H1 (cell line): Measurements from ENCODE around the gene PDXP. TPM values are rescaled to one million over a fixed set of nuclear protein-coding genes. Genes with fewer than 3 reads are reported as not detected.

Source experiments
- HDAC2 ChIP-seq, 2 experiments: fragments of 300-600 bp in 1 of 2; sonication (generic) in 1 of 2; IDR thresholded peaks; 2 replicates each; pipeline ENCODE4 v1.6.1; 2011 to 2012; ENCODE audit warnings: low read depth in 2 of 2, low read length in 2 of 2, mild to moderate bottlenecking in 2 of 2, moderate library complexity in 2 of 2, borderline replicate concordance in 1 of 2, inconsistent platforms in 1 of 2
- RNF2 ChIP-seq: fragments of 200-900, 300-1000 bp; sonication (generic); IDR thresholded peaks from 2 replicates; pipeline ENCODE4 v1.7.1; 2016; ENCODE audit warnings: borderline replicate concordance, low read depth, mild to moderate bottlenecking, antibody characterized with exemption, low read length; ENCODE audit not compliant: poor library complexity, severe bottlenecking; ENCODE audit errors: missing control alignments
- TBP ChIP-seq: IDR thresholded peaks from 2 replicates; pipeline ENCODE4 v1.6.1; 2011; ENCODE audit warnings: low read depth, low read length, improper control_type of control experiment
- polyA plus RNA-seq, 7 experiments: library from polyadenylated mRNA; depleted of rRNA in 3 of 7; stranded (reverse) in 5 of 7; unstranded in 2 of 7; fragments of >200 nt in 5 of 7; fragments of 200-250 nt in 2 of 7; gene quantifications; 1 replicate in 5 of 7; 2 replicates in 1 of 7; 4 replicates in 1 of 7; pipeline versions ENCODE4 v1.2.1 to v1.2.3, GENCODE V29; 2011 to 2013; ENCODE audit warnings: missing spikeins in 2 of 7, mixed read lengths in 2 of 7
- total RNA-seq: library from RNA; stranded (reverse); fragmentation: NEBNext Ultra II Directional; extraction: Animal tissue kit (Norgen Biotek cat#: 25700); gene quantifications from 2 replicates; pipeline ENCODE4 v1.2.1, GENCODE V29; 2021
- TF ChIP-seq, protein P1 (sequence below), 3 experiments: IDR thresholded peaks; 1 replicate in 2 of 3; 2 replicates in 1 of 3; pipeline versions ENCODE4 v1.5.1 to v1.6.1; 2011; ENCODE audit warnings: low read length in 3 of 3, mild to moderate bottlenecking in 3 of 3, inconsistent platforms in 2 of 3, low read depth in 1 of 3, moderate library complexity in 1 of 3; ENCODE audit not compliant: insufficient read depth in 1 of 3; ENCODE audit errors: control extremely low read depth in 1 of 3

PDXP gene
- total and polyA plus RNA-seq, 2 of the 8 experiments (the other 6 are each of a cell fraction or from before 2014, with no cell fraction given), result 36.6 to 67.7 TPM

GRCh38 chr22:37634417-37634924 lies 24.1 kb upstream of the PDXP start (continued):
- TF ChIP-seq TBP, result no peak
- TF ChIP-seq, protein P1, sequence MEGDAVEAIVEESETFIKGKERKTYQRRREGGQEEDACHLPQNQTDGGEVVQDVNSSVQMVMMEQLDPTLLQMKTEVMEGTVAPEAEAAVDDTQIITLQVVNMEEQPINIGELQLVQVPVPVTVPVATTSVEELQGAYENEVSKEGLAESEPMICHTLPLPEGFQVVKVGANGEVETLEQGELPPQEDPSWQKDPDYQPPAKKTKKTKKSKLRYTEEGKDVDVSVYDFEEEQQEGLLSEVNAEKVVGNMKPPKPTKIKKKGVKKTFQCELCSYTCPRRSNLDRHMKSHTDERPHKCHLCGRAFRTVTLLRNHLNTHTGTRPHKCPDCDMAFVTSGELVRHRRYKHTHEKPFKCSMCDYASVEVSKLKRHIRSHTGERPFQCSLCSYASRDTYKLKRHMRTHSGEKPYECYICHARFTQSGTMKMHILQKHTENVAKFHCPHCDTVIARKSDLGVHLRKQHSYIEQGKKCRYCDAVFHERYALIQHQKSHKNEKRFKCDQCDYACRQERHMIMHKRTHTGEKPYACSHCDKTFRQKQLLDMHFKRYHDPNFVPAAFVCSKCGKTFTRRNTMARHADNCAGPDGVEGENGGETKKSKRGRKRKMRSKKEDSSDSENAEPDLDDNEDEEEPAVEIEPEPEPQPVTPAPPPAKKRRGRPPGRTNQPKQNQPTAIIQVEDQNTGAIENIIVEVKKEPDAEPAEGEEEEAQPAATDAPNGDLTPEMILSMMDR (IDR thresholded peaks at IDR 0.05; ENCODE audit: control extremely low read depth in 1 of 3, insufficient read depth in 1 of 3, low read depth in 1 of 3, low read length in 3 of 3), result peak; percentile 33 to 41 (median 37)
- no peak for TF ChIP-seq RNF2
- no peak for TF ChIP-seq HDAC2 (IDR thresholded peaks at IDR 0.05; ENCODE audit: borderline replicate concordance in 1 of 2, low read depth in 2 of 2, low read length in 2 of 2)
